A549 (cell line): ENCODE data around the gene TOMM6. TPM values are rescaled to one million over a fixed set of nuclear protein-coding genes. Genes with fewer than 3 reads are reported as not detected.

ENCODE experiments used
- ATAC-seq, 2 experiments: fragments of 200-7000 bp in 1 of 2; fragments of >200 bp in 1 of 2; cut with Nextera tagmentation in 1 of 2; cut with Tn5 transposase in 1 of 2; 3 replicates each; pipeline versions ENCODE4 v1.8.0 to v1.9.1; 2018 to 2020; ENCODE audit warnings: mild to moderate bottlenecking in 1 of 2, moderate library complexity in 1 of 2
- CTCF ChIA-PET: fragments of 300-600 bp; sonication (Branson Sonifier 250); formaldehyde crosslinking; extraction: SDS; loops from one replicate; lab custom pipeline; 2021; ENCODE audit warnings: antibody characterized with exemption, inconsistent platforms; lab: Yijun Ruan, JAX
- POLR2A ChIA-PET: fragments of 350-600 bp; formaldehyde crosslinking; extraction: SDS; loops from one replicate; lab custom pipeline; 2021; ENCODE audit warnings: antibody characterized with exemption, inconsistent platforms; lab: Yijun Ruan, JAX
- DNase-seq, 2 experiments: peaks; one replicate each; pipeline versions ENCODE4 v3.0.0 to v3.0.0-alpha.2; 2011 to 2016; ENCODE audit warnings: low read depth in 1 of 2, low spot score in 1 of 2
- FAIRE-seq: peaks from 2 replicates; lab custom pipeline; 2011; peaks lifted over from hg19 to GRCh38; lab: Jason Lieb, UNC
- H3K27ac ChIP-seq, 2 experiments: fragments of >200 bp; sonication (Bioruptor Twin); formaldehyde crosslinking; 3 replicates each; pipeline ENCODE4 v1.5.1; 2016 to 2017
- H3K4me1 ChIP-seq: fragments of >200 bp; sonication (Bioruptor Twin); formaldehyde crosslinking; 3 replicates; pipeline ENCODE4 v1.6.1; 2016
- H3K4me2 ChIP-seq: fragments of >200 bp; sonication (Bioruptor Twin); formaldehyde crosslinking; 3 replicates; pipeline ENCODE4 v1.6.1; 2016
- H3K4me3 ChIP-seq: fragments of >200 bp; sonication (Bioruptor Twin); formaldehyde crosslinking; 3 replicates; pipeline ENCODE4 v1.5.1; 2016
- H3K9me3 ChIP-seq: fragments of >200 bp; sonication (Bioruptor Twin); formaldehyde crosslinking; 3 replicates; pipeline ENCODE4 v1.6.1; 2016
- BHLHE40 ChIP-seq: IDR thresholded peaks from 2 replicates; pipeline ENCODE4 v1.6.1; 2012; ENCODE audit warnings: low read depth, low read length, inconsistent platforms
- CEBPB ChIP-seq, 2 experiments: fragments of >200 bp in 1 of 2; sonication (Bioruptor Twin) in 1 of 2; formaldehyde crosslinking in 1 of 2; IDR thresholded peaks; 2 replicates each; pipeline ENCODE4 v1.6.1; 2012 to 2016
- HDAC2 ChIP-seq: fragments of 200-600 bp; sonication (generic); IDR thresholded peaks from 2 replicates; pipeline ENCODE4 v1.6.1; 2016
- MAX ChIP-seq: IDR thresholded peaks from 2 replicates; pipeline ENCODE4 v1.6.1; 2012
- MAZ ChIP-seq: fragments of 150-350 bp; IDR thresholded peaks from 2 replicates; pipeline ENCODE4 v1.6.1; 2014; ENCODE audit warnings: antibody characterized with exemption, low read depth, low read length, borderline replicate concordance
- MYC ChIP-seq: IDR thresholded peaks from 2 replicates; pipeline ENCODE4 v1.6.1; 2012; ENCODE audit warnings: mild to moderate bottlenecking, inconsistent platforms, low read length, improper control_type of control experiment, borderline replicate concordance
- PHF8 ChIP-seq: fragments of 200-600 bp; sonication (generic); IDR thresholded peaks from 2 replicates; pipeline ENCODE4 v1.6.1; 2016; ENCODE audit warnings: low read depth, mild to moderate bottlenecking, antibody characterized with exemption, moderate library complexity, borderline replicate concordance
- POLR2AphosphoS2 ChIP-seq: conservative IDR thresholded peaks from 2 replicates; pipeline ENCODE4 v1.6.1; 2012; ENCODE audit warnings: low read length, improper control_type of control experiment, inconsistent platforms
- RARB ChIP-seq: fragments of 250-450 bp; sonication (Bioruptor Pico); IDR thresholded peaks from 2 replicates; pipeline ENCODE4 v1.8.0; 2021; ENCODE audit warnings: mild to moderate bottlenecking, moderate library complexity
- SMC3 ChIP-seq: fragments of >200 bp; sonication (Bioruptor Twin); formaldehyde crosslinking; IDR thresholded peaks from 3 replicates; pipeline ENCODE4 v1.6.1; 2018; ENCODE audit warnings: inconsistent platforms
- ZC3H11A ChIP-seq: fragments of 450-650 bp; IDR thresholded peaks from 2 replicates; pipeline ENCODE4 v1.6.1; 2014; ENCODE audit warnings: antibody characterized with exemption, mild to moderate bottlenecking
- ZFP36 ChIP-seq: fragments of 450-650 bp; IDR thresholded peaks from 2 replicates; pipeline ENCODE4 v1.6.1; 2014; ENCODE audit warnings: borderline replicate concordance; ENCODE audit not compliant: partially characterized antibody
- WGBS: methylation state at CpG from one replicate; pipeline ENCODE4 v1.1.6; 2017; ENCODE audit errors: missing lambda C conversion rate; 5-methylcytosine and 5-hydroxymethylcytosine counted together
- polyA plus RNA-seq, 4 experiments: library from polyadenylated mRNA; depleted of rRNA in 3 of 4; stranded (reverse); fragments of >200 nt; fragmentation: RNase III in 1 of 4; extraction: RNeasy Plus Mini Kit Qiagen cat#74134 plus additional on column Dnase treatment in 1 of 4; gene quantifications; 2 replicates in 3 of 4; 3 replicates in 1 of 4; pipeline ENCODE4 v1.2.3, GENCODE V29; 2011 to 2017
- TF ChIP-seq, protein P1 (sequence below): fragments of 150-350 bp; IDR thresholded peaks from 2 replicates; pipeline ENCODE4 v1.6.1; 2014; ENCODE audit warnings: low read depth, mild to moderate bottlenecking, low read length
- TF ChIP-seq, protein P2 (sequence below): fragments of 200-600 bp; sonication (generic); IDR thresholded peaks from 2 replicates; pipeline ENCODE4 v1.6.1; 2016; ENCODE audit warnings: antibody characterized with exemption, mild to moderate bottlenecking, moderate library complexity
- TF ChIP-seq, protein P3 (sequence below): fragments of >200 bp; sonication (Bioruptor Twin); formaldehyde crosslinking; IDR thresholded peaks from 2 replicates; pipeline ENCODE4 v1.6.1; 2016

TOMM6 gene
- polyA plus RNA-seq, 2 of the 4 experiments (the other 2 are of a cell fraction), result 217 to 254 TPM

- 79% methylated on average over 15 of the region's 15 CpGs for WGBS
- H3K27ac ChIP-seq, result peak within 1 kb of the TSS in 1 of 2 experiments; percentile 17; a peak in 1 of 6 replicates
- CTCF ChIA-PET, result interaction anchor here (0.7 to 2.0 kb wide), 4 partner anchors 10 to 42 kb away, joined by 3 to 8 read pairs (median 4); no protein-coding TSS in a partner anchor
Measured at GRCh38 chr6:41747256-41748101, 40.0 kb upstream of the TOMM6 start, which contains the start of gene PGC. Gene PGC (minus strand): TSS chr6:41747397. CDS start chr6:41747334, 63 bp downstream.

GRCh38 chr6:41748102-41748477, 39.4 kb upstream of the TOMM6 start:
- TF ChIP-seq MAZ (no peak), ZC3H11A (no peak), RARB (CRISPR knock-in tag) (no peak), PHF8 (no peak), MYC (no peak), SMC3 (no peak), MAX (no peak), BHLHE40 (no peak), ZFP36 (no peak), HDAC2 (no peak), POLR2AphosphoS2 (no peak)
- TF ChIP-seq, protein P1, sequence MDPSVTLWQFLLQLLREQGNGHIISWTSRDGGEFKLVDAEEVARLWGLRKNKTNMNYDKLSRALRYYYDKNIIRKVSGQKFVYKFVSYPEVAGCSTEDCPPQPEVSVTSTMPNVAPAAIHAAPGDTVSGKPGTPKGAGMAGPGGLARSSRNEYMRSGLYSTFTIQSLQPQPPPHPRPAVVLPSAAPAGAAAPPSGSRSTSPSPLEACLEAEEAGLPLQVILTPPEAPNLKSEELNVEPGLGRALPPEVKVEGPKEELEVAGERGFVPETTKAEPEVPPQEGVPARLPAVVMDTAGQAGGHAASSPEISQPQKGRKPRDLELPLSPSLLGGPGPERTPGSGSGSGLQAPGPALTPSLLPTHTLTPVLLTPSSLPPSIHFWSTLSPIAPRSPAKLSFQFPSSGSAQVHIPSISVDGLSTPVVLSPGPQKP, result no peak
- TF ChIP-seq, protein P2, sequence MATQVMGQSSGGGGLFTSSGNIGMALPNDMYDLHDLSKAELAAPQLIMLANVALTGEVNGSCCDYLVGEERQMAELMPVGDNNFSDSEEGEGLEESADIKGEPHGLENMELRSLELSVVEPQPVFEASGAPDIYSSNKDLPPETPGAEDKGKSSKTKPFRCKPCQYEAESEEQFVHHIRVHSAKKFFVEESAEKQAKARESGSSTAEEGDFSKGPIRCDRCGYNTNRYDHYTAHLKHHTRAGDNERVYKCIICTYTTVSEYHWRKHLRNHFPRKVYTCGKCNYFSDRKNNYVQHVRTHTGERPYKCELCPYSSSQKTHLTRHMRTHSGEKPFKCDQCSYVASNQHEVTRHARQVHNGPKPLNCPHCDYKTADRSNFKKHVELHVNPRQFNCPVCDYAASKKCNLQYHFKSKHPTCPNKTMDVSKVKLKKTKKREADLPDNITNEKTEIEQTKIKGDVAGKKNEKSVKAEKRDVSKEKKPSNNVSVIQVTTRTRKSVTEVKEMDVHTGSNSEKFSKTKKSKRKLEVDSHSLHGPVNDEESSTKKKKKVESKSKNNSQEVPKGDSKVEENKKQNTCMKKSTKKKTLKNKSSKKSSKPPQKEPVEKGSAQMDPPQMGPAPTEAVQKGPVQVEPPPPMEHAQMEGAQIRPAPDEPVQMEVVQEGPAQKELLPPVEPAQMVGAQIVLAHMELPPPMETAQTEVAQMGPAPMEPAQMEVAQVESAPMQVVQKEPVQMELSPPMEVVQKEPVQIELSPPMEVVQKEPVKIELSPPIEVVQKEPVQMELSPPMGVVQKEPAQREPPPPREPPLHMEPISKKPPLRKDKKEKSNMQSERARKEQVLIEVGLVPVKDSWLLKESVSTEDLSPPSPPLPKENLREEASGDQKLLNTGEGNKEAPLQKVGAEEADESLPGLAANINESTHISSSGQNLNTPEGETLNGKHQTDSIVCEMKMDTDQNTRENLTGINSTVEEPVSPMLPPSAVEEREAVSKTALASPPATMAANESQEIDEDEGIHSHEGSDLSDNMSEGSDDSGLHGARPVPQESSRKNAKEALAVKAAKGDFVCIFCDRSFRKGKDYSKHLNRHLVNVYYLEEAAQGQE, result no peak
- TF ChIP-seq, protein P3, sequence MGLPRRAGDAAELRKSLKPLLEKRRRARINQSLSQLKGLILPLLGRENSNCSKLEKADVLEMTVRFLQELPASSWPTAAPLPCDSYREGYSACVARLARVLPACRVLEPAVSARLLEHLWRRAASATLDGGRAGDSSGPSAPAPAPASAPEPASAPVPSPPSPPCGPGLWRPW, result no peak
- H3K4me1 ChIP-seq, result no peaks in the 10 kb centered on the region
- H3K4me3 ChIP-seq, result no peak overlapping the region
- ChIA-PET CTCF (interaction anchor here (0.7 to 2.6 kb wide), 5 partner anchors 9 to 43 kb away, joined by 3 to 9 read pairs (median 4); partner anchors contain the start of gene TFEB), POLR2A (no interaction called here)
- DNase-seq (no peak), ATAC-seq (no peak), FAIRE-seq (no peak)
- WGBS, result 74% methylated on average over 6 of the region's 6 CpGs
- peak overlapping the region in 1 of 2 experiments; percentile 17; a peak in 1 of 6 replicates for H3K27ac ChIP-seq
- no peaks in the 10 kb centered on the region for H3K9me3 ChIP-seq
- H3K4me2 ChIP-seq, result no peak overlapping the region

More at GRCh38 chr6:41747256-41748101, 40.0 kb upstream of the TOMM6 start, which contains the start of gene PGC:
- Histone ChIP-seq H3K9me3 (no peaks in the 10 kb centered on the region), H3K4me2 (no peak within 1 kb of the TSS), H3K4me3 (no peak within 1 kb of the TSS)
- POLR2A ChIA-PET, result no interaction called here
- no peak for FAIRE-seq
- TF ChIP-seq SMC3, result no peak
- TF ChIP-seq CEBPB (IDR thresholded peaks at IDR 0.05), result peak in 1 of 2 experiments; percentile 63; a peak in 1 of 4 replicates
- TF ChIP-seq, all 56 proteins: peak for 1
- no peak for DNase-seq
- no peak for ATAC-seq
- H3K4me1 ChIP-seq, result no peaks in the 10 kb centered on the region; the same call in 1 of the 3 replicates
